Ovary (tissue), 9 donors: ENCODE measurements around the gene WDR19. TPM values are rescaled to one million over a fixed set of nuclear protein-coding genes. Genes with fewer than 3 reads are reported as not detected.

Experiments used
- DNase-seq, 5 donors: peaks; one replicate each; pipeline ENCODE4 v3.0.0-alpha.2; 2019 to 2020
- H3K27ac ChIP-seq, 2 donors: fragments of 200-600 bp; one replicate each; pipeline versions ENCODE4 v1.5.1 to v1.8.0; 2019 to 2022
- H3K27me3 ChIP-seq: fragments of 200-600 bp; one replicate; pipeline ENCODE4 v1.8.0; 2022
- H3K36me3 ChIP-seq: fragments of 200-600 bp; sonication (generic); one replicate; pipeline ENCODE4 v1.5.1; 2019
- H3K4me1 ChIP-seq: one replicate; pipeline ENCODE4 v1.8.1; 2013; ENCODE audit warnings: mild to moderate bottlenecking, moderate library complexity; ENCODE audit not compliant: insufficient read depth
- H3K4me3 ChIP-seq: fragments of 200-600 bp; sonication (generic); one replicate; pipeline ENCODE4 v1.5.1; 2017
- H3K9me3 ChIP-seq, 2 donors: fragments of 200-600 bp in 1 of 2; sonication (generic) in 1 of 2; one replicate each; pipeline versions ENCODE4 v1.5.1 to v1.8.1; 2013 to 2019; ENCODE audit warnings: mild to moderate bottlenecking in 1 of 2, moderate library complexity in 1 of 2
- CTCF ChIP-seq, 3 donors: fragments of 450-650 bp in 2 of 3; fragments of 200-600 bp in 1 of 3; IDR thresholded peaks; one replicate each; pipeline versions ENCODE4 v1.5.1 to v1.8.0; 2016 to 2022; ENCODE audit warnings: antibody characterized with exemption in 3 of 3, mild to moderate bottlenecking in 1 of 3
- EP300 ChIP-seq: sonication (generic); formaldehyde crosslinking; IDR thresholded peaks from one replicate; pipeline ENCODE4 v1.6.1; 2017; ENCODE audit warnings: antibody characterized with exemption
- POLR2A ChIP-seq: fragments of 450-650 bp; IDR thresholded peaks from one replicate; pipeline ENCODE4 v1.6.1; 2017; ENCODE audit warnings: antibody characterized with exemption, mild to moderate bottlenecking, moderate library complexity
- WGBS, 3 donors: extraction: QIAGEN DNeasy Blood & Tissue Kit in 1 of 3; methylation state at CpG; one replicate each; pipeline versions ENCODE4 v1.1.5 to v1.1.7; 2013 to 2017; 5-methylcytosine and 5-hydroxymethylcytosine counted together
- intact Hi-C, 4 donors: fragments of 100-400 bp; cut with DNase I; formaldehyde crosslinking; loops; one replicate each; pipeline versions ENCODE4 v1.11.0 to v1.15.1; 2022 to 2023
- polyA plus RNA-seq, 2 donors: library from polyadenylated mRNA; stranded (reverse); fragments of 200-250 nt in 1 of 2; fragments of 350-450 nt in 1 of 2; fragmentation: Illumina TruSeq in 1 of 2; extraction: RNeasy Lipid Tissue Mini Kit (QIAGEN cat#74804) in 1 of 2; gene quantifications; one replicate each; pipeline ENCODE4 v1.2.3, GENCODE V29; 2013 to 2014
- total RNA-seq, 7 donors: library from RNA; depleted of rRNA in 2 of 7; stranded (reverse); fragments of >200 nt in 2 of 7; fragmentation: NEBNext Ultra II Directional in 3 of 7; extraction: Animal tissue kit (Norgen Biotek cat#: 25700) in 3 of 7; gene quantifications; one replicate each; pipeline versions ENCODE4 v1.1.0 to v1.2.4, GENCODE V29; 2016 to 2023
- donor health status: DM: no; HTN: no; CAD: no; lungs with moderate emphysema.
- donor health status: DM: no; HTN: no; CAD: no.
- donor health status: Bipolar disorder and iron deficiency.
- donor health status: DM: yes; HTN: yes; CAD: no.
- donor health status: DM: no; HTN: no; CAD: no.
- donor health status: DM: yes; HTN: yes; CAD: no.

Gene WDR19
- total and polyA plus RNA-seq, 9 donors = 35.4 to 71.0 (median 59.0) TPM

DNA sequence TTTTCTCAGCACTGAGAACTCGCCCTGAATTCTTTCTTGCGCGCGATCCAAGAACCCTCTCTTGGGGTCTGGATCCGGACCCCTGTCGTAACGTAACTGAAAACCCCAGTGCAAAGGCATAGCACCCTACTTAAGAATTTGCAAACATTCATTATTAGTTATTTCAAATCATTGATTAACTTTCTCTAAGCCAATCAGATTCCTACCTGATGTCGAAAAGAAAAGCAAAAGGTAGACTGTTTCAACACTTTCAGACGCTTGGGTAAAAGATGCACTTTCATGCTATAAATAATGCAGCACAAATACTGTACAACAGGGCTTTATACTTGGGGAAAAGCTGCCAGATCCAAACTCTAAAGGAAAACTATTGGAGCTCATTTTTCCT, 817 bp upstream of the WDR19 start:
- intact Hi-C loops = loop anchor here in 1 of 4 donors (5.0 to 10.0 kb wide), 2 partner anchors 137 to 186 kb away; partner anchors contain the start of gene RFC1
- Histone ChIP-seq H3K27ac (peak overlapping the region in 1 of 2 donors; percentile 49), H3K4me3 (peak overlapping the region; percentile 26), H3K9me3 (no peaks in the 10 kb centered on the region), H3K27me3 (no peaks in the 10 kb centered on the region), H3K36me3 (no peaks in the 10 kb centered on the region), H3K4me1 (peaks cover 2% of the 10 kb centered on the region)
- peak in 1 of 5 donors; percentile 21 for DNase-seq
- TF ChIP-seq POLR2A = no peak
- no peak for TF ChIP-seq CTCF (IDR thresholded peaks at IDR 0.05)
- TF ChIP-seq EP300 = no peak
- 52 to 63% (median 55%) methylated on average over 9 of the region's 9 CpGs for WGBS, 3 donors

DNA sequence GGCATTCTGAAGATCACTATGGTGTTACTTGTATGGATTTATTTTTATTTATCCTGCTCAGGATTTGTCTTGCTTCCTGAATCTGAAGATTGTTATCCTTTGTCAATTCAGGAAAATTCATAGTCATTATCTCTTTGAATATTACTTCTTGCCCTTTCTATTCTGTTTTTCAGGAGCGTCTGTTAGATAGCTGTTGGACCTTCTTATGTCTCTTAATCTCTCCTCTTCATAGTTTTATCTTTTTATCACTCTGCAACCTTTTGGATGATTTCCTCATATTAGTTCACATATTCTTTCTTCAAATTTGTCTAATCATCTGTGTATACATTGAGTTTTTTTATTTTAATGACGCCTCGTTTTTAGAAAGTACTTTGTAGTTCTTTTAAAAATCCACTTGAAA, 19.6 kb downstream of the WDR19 start:
- no peaks in the 10 kb centered on the region for H3K36me3 ChIP-seq
- no peak for DNase-seq
- no peaks in the 10 kb centered on the region for H3K9me3 ChIP-seq
- TF ChIP-seq CTCF (IDR thresholded peaks at IDR 0.05) (no peak), EP300 (no peak), POLR2A (no peak)
- H3K4me1 ChIP-seq = no peaks in the 10 kb centered on the region
- intact Hi-C loops = no loop called here
- no peak overlapping the region for H3K27ac ChIP-seq
- no peak overlapping the region for H3K4me3 ChIP-seq
- H3K27me3 ChIP-seq = no peaks in the 10 kb centered on the region
- 96 to 97% (median 97%) methylated on average over 3 of the region's 3 CpGs for WGBS, 3 donors

- intact Hi-C loops = no loop called here
- no peak overlapping the region for H3K27ac ChIP-seq
- no peaks in the 10 kb centered on the region for H3K36me3 ChIP-seq
- no peak for DNase-seq
- H3K9me3 ChIP-seq = no peaks in the 10 kb centered on the region
- H3K4me1 ChIP-seq = no peaks in the 10 kb centered on the region
- H3K27me3 ChIP-seq = no peaks in the 10 kb centered on the region
- TF ChIP-seq EP300 = no peak
- TF ChIP-seq POLR2A = no peak
- TF ChIP-seq CTCF (IDR thresholded peaks at IDR 0.05) = no peak
- H3K4me3 ChIP-seq = no peak overlapping the region
Measured at GRCh38 chr4:39204543-39204942, 22.2 kb downstream of the WDR19 start.

DNA sequence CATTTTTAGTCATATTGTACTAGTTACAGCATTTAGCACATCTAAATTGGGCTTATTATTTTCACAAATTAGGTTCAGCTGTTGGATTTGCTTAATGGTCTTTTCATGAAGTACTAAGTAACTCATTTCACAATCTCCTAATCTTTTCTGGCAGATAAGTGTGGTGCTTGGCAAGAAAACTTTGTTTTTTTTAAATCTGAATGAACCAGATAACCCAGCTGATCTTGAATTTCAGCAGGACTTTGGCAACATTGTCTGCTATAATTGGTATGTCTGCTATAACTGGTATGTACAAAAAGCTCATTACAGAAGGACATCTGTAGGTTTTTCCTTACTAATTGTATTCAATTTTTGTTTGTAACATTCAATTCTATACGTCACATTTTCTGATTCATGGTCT, 22.7 kb downstream of the WDR19 start:
- Histone ChIP-seq H3K4me3 (no peak overlapping the region), H3K27me3 (no peaks in the 10 kb centered on the region), H3K36me3 (no peaks in the 10 kb centered on the region), H3K4me1 (no peaks in the 10 kb centered on the region), H3K27ac (no peak overlapping the region), H3K9me3 (no peaks in the 10 kb centered on the region)
- DNase-seq = no peak
- intact Hi-C loops = no loop called here
- no peak for TF ChIP-seq CTCF (IDR thresholded peaks at IDR 0.05)
- WGBS, 3 donors = 95 to 99% (median 96%) methylated on average over 1 of the region's 1 CpG

- no peaks in the 10 kb centered on the region for H3K4me1 ChIP-seq
- WGBS, 3 donors = 87 to 91% (median 88%) methylated on average over 3 of the region's 3 CpGs
- no peaks in the 10 kb centered on the region for H3K9me3 ChIP-seq
- no peaks in the 10 kb centered on the region for H3K27me3 ChIP-seq
- TF ChIP-seq EP300 (no peak), CTCF (IDR thresholded peaks at IDR 0.05) (no peak), POLR2A (no peak)
- H3K27ac ChIP-seq = no peak overlapping the region
- no peak overlapping the region for H3K4me3 ChIP-seq
- no peak for DNase-seq
- intact Hi-C loops = no loop called here
- no peaks in the 10 kb centered on the region for H3K36me3 ChIP-seq
Measured at GRCh38 chr4:39205476-39205875, 23.1 kb downstream of the WDR19 start.
